GM12878 (cell line): Measurements from ENCODE around the gene UBE2L6. TPM values are rescaled to one million over a fixed set of nuclear protein-coding genes. Genes with fewer than 3 reads are reported as not detected.

ENCODE experiments used
- ATAC-seq: fragments of 200-7000 bp; cut with Tn5 transposase; 3 replicates; pipeline ENCODE4 v1.9.1; 2020; ENCODE audit warnings: mild to moderate bottlenecking, moderate library complexity
- BruUV-seq: library from RNA; stranded (reverse); fragments of 400-500 nt; replicated peaks from 2 replicates; lab custom pipeline; 2021; lab: Mats Ljungman, UMichigan
- CTCF ChIA-PET: fragments of 300-600 bp; sonication (Branson Sonifier 250); formaldehyde crosslinking; extraction: SDS; loops from one replicate; lab custom pipeline; 2021; ENCODE audit warnings: inconsistent platforms; lab: Yijun Ruan, JAX
- POLR2A ChIA-PET: fragments of 350-600 bp; formaldehyde crosslinking; extraction: SDS; loops from one replicate; lab custom pipeline; 2021; ENCODE audit warnings: inconsistent platforms; lab: Charles Lee
- RAD21 ChIA-PET: fragments of 300-600 bp; sonication (Branson Sonifier 250); formaldehyde crosslinking; loops from one replicate; lab custom pipeline; 2023; ENCODE audit warnings: antibody characterized with exemption; ENCODE audit not compliant: unreplicated experiment; lab: Charles Lee
- SMC1A ChIA-PET: fragments of 300-600 bp; sonication (Branson Sonifier 250); formaldehyde crosslinking; loops from one replicate; lab custom pipeline; 2023; ENCODE audit not compliant: unreplicated experiment, uncharacterized antibody; lab: Charles Lee
- DNase-seq: peaks from one replicate; pipeline ENCODE4 v3.0.0-alpha.2; 2011; ENCODE audit warnings: low read depth, low spot score
- FAIRE-seq: peaks from 3 replicates; lab custom pipeline; 2011; peaks lifted over from hg19 to GRCh38; lab: Jason Lieb, UNC
- H2AFZ ChIP-seq: 2 replicates; pipeline ENCODE4 v1.6.0; 2011; ENCODE audit warnings: low read depth, low read length, control low read depth; ENCODE audit not compliant: control insufficient read depth
- H3K27ac ChIP-seq: 2 replicates; pipeline ENCODE4 v1.5.1; 2011; ENCODE audit warnings: control low read depth; ENCODE audit not compliant: control insufficient read depth, insufficient read depth
- H3K27me3 ChIP-seq, 2 experiments: replicated peaks in 1 of 2; 2 replicates each; pipeline versions ENCODE4 v1.6.0 to v1.6.1; 2011; ENCODE audit warnings: low read length in 1 of 2; ENCODE audit not compliant: control insufficient read depth in 2 of 2, insufficient read depth in 2 of 2
- H3K36me3 ChIP-seq, 2 experiments: 2 replicates each; pipeline ENCODE4 v1.5.1; 2011; ENCODE audit warnings: low read length in 1 of 2; ENCODE audit not compliant: control insufficient read depth in 2 of 2, insufficient read depth in 2 of 2
- H3K4me1 ChIP-seq: 2 replicates; pipeline ENCODE4 v1.6.1; 2011; ENCODE audit warnings: mild to moderate bottlenecking, low read length, moderate library complexity, mixed read lengths; ENCODE audit not compliant: control insufficient read depth, insufficient read depth
- H3K4me2 ChIP-seq: 2 replicates; pipeline ENCODE4 v1.6.0; 2011; ENCODE audit warnings: control low read depth; ENCODE audit not compliant: control insufficient read depth, insufficient read depth
- H3K4me3 ChIP-seq: fragments of 200-600 bp; sonication (generic); 2 replicates; pipeline ENCODE4 v1.5.1; 2016
- H3K79me2 ChIP-seq: 2 replicates; pipeline ENCODE4 v1.6.0; 2011; ENCODE audit warnings: low read length; ENCODE audit not compliant: control insufficient read depth, insufficient read depth
- H3K9ac ChIP-seq: 2 replicates; pipeline ENCODE4 v1.8.0; 2011; ENCODE audit warnings: low read length, control low read depth, mixed read lengths; ENCODE audit not compliant: control insufficient read depth, insufficient read depth
- H3K9me3 ChIP-seq: replicated peaks from 3 replicates; pipeline ENCODE4 v1.5.1; 2011; ENCODE audit warnings: mild to moderate bottlenecking, low read length; ENCODE audit not compliant: control insufficient read depth, insufficient read depth
- H4K20me1 ChIP-seq: 2 replicates; pipeline ENCODE4 v1.6.0; 2011; ENCODE audit not compliant: control insufficient read depth, insufficient read depth
- BMI1 ChIP-seq: fragments of 450-650 bp; IDR thresholded peaks from 2 replicates; pipeline ENCODE4 v1.6.1; 2016; ENCODE audit warnings: mild to moderate bottlenecking, moderate library complexity, borderline replicate concordance
- CHD2 ChIP-seq: IDR thresholded peaks from 2 replicates; pipeline ENCODE4 v1.6.1; 2011; ENCODE audit warnings: low read depth, low read length, improper control_type of control experiment, borderline replicate concordance
- CREB1 ChIP-seq: IDR thresholded peaks from 2 replicates; pipeline ENCODE4 v1.6.1; 2012; ENCODE audit warnings: low read depth, mild to moderate bottlenecking, inconsistent platforms
- HCFC1 ChIP-seq: fragments of 150-350 bp; IDR thresholded peaks from 2 replicates; pipeline ENCODE4 v1.6.1; 2014; ENCODE audit warnings: low read length
- NRF1 ChIP-seq: conservative IDR thresholded peaks from 2 replicates; pipeline ENCODE4 v1.6.1; 2011; ENCODE audit warnings: mild to moderate bottlenecking, low read depth, low read length, improper control_type of control experiment
- POLR2A ChIP-seq: IDR thresholded peaks from 2 replicates; pipeline ENCODE4 v1.6.1; 2011; ENCODE audit warnings: low read depth, mild to moderate bottlenecking, low read length
- RCOR1 ChIP-seq: conservative IDR thresholded peaks from 2 replicates; pipeline ENCODE4 v1.6.1; 2012; ENCODE audit warnings: low read depth, low read length, improper control_type of control experiment
- SMARCA5 ChIP-seq: fragments of 450-650 bp; IDR thresholded peaks from 2 replicates; pipeline ENCODE4 v1.6.1; 2017; ENCODE audit warnings: mild to moderate bottlenecking
- YBX1 ChIP-seq: fragments of 450-650 bp; IDR thresholded peaks from 2 replicates; pipeline ENCODE4 v1.6.1; 2016; ENCODE audit warnings: antibody characterized with exemption
- ZBTB40 ChIP-seq: fragments of 450-650 bp; IDR thresholded peaks from 2 replicates; pipeline ENCODE4 v1.6.1; 2016; ENCODE audit warnings: mild to moderate bottlenecking, moderate library complexity, borderline replicate concordance
- ZNF207 ChIP-seq: fragments of 450-650 bp; IDR thresholded peaks from 2 replicates; pipeline ENCODE4 v1.6.1; 2014; ENCODE audit warnings: antibody characterized with exemption, mild to moderate bottlenecking, borderline replicate concordance
- WGBS: methylation state at CpG from one replicate; pipeline ENCODE4 v1.1.6; 2016; ENCODE audit warnings: low lambda C conversion rate; ENCODE audit not compliant: insufficient replicate concordance, insufficient coverage; ENCODE audit errors: missing lambda C conversion rate; 5-methylcytosine and 5-hydroxymethylcytosine counted together
- in situ Hi-C: fragments of 300-500 bp; cut with MboI; formaldehyde crosslinking; loops from 9 replicates; pipeline ENCODE4 v1.14.3; 2018; ENCODE audit warnings: mixed read lengths
- intact Hi-C: fragments of 100-400 bp; cut with micrococcal nuclease; formaldehyde crosslinking; loops from one replicate; pipeline ENCODE4 v1.14.2; 2022; ENCODE audit not compliant: unreplicated experiment
- polyA plus RNA-seq, 11 experiments: library from polyadenylated mRNA; depleted of rRNA in 4 of 11; unstranded in 6 of 11; stranded (reverse) in 5 of 11; fragments of >200 nt; fragmentation: Nextera tagmentation in 4 of 11; fragmentation: Illumina TruSeq in 1 of 11; extraction: Ambion mirVana in 4 of 11; extraction: Trizol in 1 of 11; gene quantifications; 1 replicate in 1 of 11; 2 replicates in 10 of 11; pipeline versions ENCODE4 v1.2.1 to v1.2.3, GENCODE V29; 2011 to 2016; ENCODE audit warnings: inconsistent platforms in 2 of 11, missing spikeins in 2 of 11, low read depth in 1 of 11
- total RNA-seq, 4 experiments: library from RNA; depleted of rRNA in 3 of 4; stranded (reverse); fragments of >200 nt in 3 of 4; fragmentation: Illumina TruSeq in 1 of 4; extraction: Trizol in 1 of 4; gene quantifications; 2 replicates each; pipeline versions ENCODE4 v1.2.1 to v1.2.3, GENCODE V29; 2013 to 2021
- TF ChIP-seq, protein P1 (sequence below): IDR thresholded peaks from 2 replicates; pipeline ENCODE4 v1.6.1; 2011; ENCODE audit warnings: low read depth, low read length, improper control_type of control experiment, borderline replicate concordance
- TF ChIP-seq, protein P2 (sequence below): fragments of 450-650 bp; IDR thresholded peaks from 2 replicates; pipeline ENCODE4 v1.6.1; 2017; ENCODE audit warnings: mild to moderate bottlenecking, moderate library complexity

Gene UBE2L6
- total and polyA plus RNA-seq, 10 of the 15 experiments (the other 5 are each of a cell fraction or from before 2014, with no cell fraction given): 114 to 295 (median 173) TPM

- no peak for TF ChIP-seq CREB1
- no peak for TF ChIP-seq CHD2
- no peak for TF ChIP-seq ZNF207
- no peak for TF ChIP-seq YBX1
- TF ChIP-seq, all 136 proteins: peak for 0
These were observed 28.9 kb upstream of the UBE2L6 start (continued) for GRCh38 chr11:57596266-57596885.

- peak; percentile 58 for ATAC-seq
- ChIA-PET POLR2A (no interaction called here), RAD21 (interaction anchor here (1.3 kb wide), 1 partner anchor 9 kb away, joined by 3 read pairs; no protein-coding TSS in a partner anchor), CTCF (no interaction called here), SMC1A (no interaction called here)
- TF ChIP-seq SMARCA5 (no peak), HCFC1 (no peak), BMI1 (no peak), NRF1 (no peak), ZBTB40 (no peak), POLR2A (no peak), CHD2 (no peak), RCOR1 (no peak)
- TF ChIP-seq, protein P1, sequence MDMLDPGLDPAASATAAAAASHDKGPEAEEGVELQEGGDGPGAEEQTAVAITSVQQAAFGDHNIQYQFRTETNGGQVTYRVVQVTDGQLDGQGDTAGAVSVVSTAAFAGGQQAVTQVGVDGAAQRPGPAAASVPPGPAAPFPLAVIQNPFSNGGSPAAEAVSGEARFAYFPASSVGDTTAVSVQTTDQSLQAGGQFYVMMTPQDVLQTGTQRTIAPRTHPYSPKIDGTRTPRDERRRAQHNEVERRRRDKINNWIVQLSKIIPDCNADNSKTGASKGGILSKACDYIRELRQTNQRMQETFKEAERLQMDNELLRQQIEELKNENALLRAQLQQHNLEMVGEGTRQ: no peak
- TF ChIP-seq, protein P2, sequence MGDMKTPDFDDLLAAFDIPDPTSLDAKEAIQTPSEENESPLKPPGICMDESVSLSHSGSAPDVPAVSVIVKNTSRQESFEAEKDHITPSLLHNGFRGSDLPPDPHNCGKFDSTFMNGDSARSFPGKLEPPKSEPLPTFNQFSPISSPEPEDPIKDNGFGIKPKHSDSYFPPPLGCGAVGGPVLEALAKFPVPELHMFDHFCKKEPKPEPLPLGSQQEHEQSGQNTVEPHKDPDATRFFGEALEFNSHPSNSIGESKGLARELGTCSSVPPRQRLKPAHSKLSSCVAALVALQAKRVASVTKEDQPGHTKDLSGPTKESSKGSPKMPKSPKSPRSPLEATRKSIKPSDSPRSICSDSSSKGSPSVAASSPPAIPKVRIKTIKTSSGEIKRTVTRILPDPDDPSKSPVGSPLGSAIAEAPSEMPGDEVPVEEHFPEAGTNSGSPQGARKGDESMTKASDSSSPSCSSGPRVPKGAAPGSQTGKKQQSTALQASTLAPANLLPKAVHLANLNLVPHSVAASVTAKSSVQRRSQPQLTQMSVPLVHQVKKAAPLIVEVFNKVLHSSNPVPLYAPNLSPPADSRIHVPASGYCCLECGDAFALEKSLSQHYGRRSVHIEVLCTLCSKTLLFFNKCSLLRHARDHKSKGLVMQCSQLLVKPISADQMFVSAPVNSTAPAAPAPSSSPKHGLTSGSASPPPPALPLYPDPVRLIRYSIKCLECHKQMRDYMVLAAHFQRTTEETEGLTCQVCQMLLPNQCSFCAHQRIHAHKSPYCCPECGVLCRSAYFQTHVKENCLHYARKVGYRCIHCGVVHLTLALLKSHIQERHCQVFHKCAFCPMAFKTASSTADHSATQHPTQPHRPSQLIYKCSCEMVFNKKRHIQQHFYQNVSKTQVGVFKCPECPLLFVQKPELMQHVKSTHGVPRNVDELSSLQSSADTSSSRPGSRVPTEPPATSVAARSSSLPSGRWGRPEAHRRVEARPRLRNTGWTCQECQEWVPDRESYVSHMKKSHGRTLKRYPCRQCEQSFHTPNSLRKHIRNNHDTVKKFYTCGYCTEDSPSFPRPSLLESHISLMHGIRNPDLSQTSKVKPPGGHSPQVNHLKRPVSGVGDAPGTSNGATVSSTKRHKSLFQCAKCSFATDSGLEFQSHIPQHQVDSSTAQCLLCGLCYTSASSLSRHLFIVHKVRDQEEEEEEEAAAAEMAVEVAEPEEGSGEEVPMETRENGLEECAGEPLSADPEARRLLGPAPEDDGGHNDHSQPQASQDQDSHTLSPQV: no peak
- H3K36me3 ChIP-seq: no peaks in the 10 kb centered on the region
- H3K4me3 ChIP-seq: no peak overlapping the region
- H3K4me1 ChIP-seq: no peaks in the 10 kb centered on the region
- no peak overlapping the region for H3K27ac ChIP-seq
- no peak overlapping the region for H3K9ac ChIP-seq
- no peaks in the 10 kb centered on the region for H3K27me3 ChIP-seq
- H3K9me3 ChIP-seq: peaks cover 1% of the 10 kb centered on the region; the same call in 1 of the 3 replicates
- DNase-seq: no peak
- H4K20me1 ChIP-seq: no peaks in the 10 kb centered on the region
- H2AFZ ChIP-seq: no peak overlapping the region
- no peak for FAIRE-seq
- in situ Hi-C loops (no loop called here), intact Hi-C loops (no loop called here)
- 40% methylated on average over 3 of the region's 3 CpGs for WGBS
- no peaks in the 10 kb centered on the region for H3K79me2 ChIP-seq
- BruUV-seq: no TSS peak
- H3K4me2 ChIP-seq: no peak overlapping the region
These were observed 20.7 kb upstream of the UBE2L6 start for GRCh38 chr11:57588046-57588710.
